Ammon's horn (tissue), 1 donor: ENCODE measurements around the gene KYNU.
"Not testable (repeated sequence)": the region's sequence is repeated elsewhere in the genome, so short reads cannot be mapped to it uniquely, and the experiment has no call there.

Experiments
- DNase-seq: peaks from one replicate; pipeline ENCODE4 v3.0.0-alpha.2; 2016; ENCODE audit warnings: low spot score

Gene KYNU

DNA sequence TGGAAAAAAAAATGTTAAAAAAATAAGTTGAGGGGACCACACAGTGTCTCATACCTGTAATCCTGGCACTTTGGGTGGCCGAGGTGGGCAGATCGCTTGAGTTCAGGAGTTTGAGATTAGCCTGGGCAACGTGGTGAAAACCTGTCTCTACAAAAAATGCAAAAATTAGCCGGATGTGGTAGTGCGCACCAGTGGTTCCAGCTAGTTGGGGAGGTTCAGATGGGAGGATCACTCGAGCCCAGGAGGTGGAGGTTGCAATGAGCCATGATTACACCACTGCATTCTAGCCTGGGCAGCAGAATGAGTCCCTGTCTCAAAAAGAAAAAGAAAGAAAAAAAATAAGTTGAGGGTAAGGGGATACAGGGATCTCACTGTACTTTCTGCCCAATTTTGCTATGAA lies 6.1 kb upstream of the KYNU start:
- DNase-seq, result no peak

DNA sequence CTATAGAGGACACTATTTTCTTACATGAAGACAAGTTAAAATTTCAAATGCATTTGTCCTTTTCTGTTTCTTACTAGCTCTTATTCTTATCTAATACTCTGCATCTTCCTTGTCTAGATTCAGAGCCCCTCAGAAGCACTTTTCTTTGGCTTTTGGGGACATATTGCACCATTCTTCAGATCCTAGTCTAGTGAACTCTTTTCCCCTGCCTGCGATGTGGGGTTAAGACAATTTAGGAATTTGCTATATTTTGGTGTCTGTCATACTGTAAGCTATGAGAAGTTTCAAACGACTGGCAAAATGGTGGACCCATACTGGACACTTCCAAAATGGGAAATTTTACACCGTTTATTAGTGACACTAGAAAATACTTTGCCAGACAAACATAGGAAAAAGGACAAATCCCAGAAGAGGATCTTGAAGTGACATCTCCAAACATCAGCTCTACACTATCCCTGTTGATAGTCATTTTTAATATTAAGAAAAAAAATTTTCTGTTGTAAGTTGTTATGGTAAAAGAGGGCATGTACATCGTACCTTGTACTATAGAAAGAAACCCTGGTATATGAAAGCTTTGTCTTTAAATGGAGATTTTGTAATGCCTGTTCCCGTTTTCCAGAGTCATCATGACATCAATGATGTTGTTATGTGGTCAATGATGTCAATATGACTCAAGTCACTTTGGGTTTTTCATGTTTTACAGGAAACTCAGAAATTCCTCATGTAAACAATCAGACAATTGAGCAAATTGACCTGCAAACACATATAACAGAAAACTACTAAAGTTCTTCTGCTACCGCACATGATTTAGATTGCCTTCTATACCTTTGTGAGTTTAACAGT lies 4.4 kb upstream of the KYNU start:
- DNase-seq, result no peak

DNA sequence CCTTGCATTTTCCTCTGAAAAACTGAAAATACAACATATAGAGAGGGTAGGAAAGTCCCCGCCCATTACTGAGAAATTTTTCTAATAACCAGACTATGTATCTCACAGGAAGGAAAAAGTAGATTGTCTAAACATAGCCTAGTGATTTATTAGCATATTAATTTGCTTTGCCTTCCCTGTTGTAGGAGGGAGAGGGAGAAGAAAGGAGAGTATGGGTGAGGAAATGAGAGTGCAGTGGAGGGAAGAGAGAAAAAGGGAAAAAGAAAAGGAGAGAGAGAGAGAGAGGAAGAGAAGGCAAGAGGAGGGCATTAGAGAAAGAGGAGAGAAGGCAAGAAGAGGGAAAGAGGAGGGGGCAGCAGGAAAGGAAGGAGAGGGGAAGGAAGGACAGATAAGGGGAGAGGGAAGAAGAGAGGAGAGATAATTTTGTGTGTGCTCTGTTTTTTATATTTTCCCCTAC lies 3.6 kb upstream of the KYNU start:
- DNase-seq, result no peak

DNA sequence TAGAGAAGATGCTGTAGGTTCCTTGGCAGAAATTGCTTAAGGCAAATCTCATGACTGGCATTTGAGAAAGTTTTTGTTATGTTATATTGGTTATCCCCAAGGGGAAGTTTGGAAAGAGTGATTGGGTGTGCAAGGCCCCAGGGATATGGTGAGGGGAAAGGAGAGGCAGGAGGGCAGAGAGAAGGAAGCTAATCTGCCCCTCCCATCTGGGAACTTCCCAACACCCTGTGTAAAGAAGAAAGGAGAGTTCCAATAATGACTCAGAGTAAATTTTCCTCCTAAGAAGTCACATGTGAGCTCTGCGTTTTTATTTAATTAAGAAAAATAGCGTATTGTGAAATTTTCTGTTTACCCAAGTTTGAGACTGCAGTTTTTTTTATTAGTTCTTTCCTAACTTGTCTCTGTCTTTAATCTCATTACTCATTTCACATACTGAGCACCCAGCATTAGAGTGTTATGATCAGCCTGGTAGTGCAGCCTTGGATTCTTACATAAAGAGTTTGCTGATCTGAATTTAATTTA lies 3.1 kb upstream of the KYNU start:
- no peak for DNase-seq

DNA sequence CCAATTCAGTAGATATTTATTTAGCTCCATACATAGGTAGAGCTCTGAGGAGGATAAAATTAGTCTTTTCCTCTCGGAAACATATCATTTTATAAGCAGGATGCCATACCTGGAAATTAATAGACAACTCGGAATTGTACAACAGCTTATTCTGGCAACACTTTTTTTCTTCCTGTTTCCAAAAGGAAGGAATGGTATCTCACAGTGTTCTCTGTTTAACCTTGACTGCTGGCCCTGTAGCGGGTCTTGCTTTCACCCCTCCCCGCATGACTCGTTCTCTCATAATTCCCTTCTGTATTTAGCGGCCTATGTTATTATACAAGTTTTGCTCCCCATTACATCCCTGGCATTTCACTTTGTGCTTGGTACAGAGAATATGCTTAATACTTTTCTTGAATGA lies 2.5 kb upstream of the KYNU start:
- DNase-seq, result no peak

DNA sequence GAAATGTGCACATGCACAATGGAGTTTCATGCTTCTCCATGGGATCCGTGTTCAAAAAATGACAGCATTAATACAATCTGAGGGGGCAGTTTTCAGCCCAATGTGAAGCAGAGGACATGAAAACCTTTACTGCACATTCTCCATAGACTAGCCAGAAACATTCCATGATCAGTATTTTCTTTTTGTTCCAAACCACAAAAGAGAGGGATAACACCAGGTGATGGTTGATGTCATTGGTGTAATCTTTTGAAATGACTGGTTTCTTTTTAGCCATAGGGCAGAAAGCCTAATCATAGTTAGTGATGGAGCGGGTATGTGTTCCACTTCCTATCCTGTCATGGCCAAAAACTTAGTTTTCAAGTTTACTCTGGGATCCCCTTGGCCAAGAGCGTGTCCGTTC lies 1.8 kb upstream of the KYNU start:
- DNase-seq, result no peak

DNA sequence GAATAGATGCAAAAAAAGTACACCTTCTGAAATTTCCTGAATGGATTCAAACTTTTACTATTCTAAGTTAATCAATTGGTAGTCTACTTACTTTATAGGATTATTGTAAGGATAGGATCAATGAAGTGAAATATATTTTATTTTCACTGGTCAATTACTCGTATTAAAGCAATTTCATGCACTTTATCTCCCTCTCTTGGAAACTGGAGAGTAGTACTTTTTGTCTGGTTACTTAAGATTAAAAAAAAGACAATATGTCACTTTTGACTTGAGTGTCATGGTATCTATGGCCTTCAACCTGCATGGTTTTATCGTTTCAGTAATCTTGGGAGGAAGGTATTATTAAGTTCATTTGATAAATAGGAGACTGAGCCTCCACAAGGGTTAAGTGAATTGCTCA lies 1.0 kb upstream of the KYNU start:
- DNase-seq, result no peak

DNA sequence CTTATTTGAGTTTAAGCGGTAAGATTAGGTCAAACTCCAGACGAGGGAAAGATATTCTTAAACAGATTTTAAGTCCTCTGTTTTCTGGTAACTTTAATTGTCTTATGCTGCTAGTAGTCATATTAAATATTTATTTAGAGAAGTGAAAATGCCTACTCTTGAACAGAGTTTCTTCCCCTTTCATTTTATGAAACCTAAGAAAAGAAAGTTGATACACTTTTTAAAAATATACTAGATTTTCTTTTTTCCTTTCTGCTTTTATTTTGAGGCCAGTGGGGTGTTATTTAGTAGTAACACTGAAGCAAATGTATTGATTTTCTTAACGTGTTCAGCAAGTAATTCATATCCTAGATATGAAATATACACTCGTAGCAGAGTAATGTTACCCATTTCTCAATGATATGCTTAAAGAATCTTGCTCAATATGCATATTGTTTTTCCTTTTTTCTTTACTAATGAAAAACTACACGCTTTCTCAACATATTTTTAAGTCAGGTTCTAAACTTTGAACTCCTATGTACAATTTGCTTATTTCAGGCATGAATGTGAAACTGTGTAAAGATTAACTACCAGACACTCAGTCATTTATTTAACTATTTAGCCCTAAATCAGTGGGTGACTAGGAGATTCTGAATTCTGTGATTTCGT lies 691 bp downstream of the KYNU start:
- no peak for DNase-seq

DNA sequence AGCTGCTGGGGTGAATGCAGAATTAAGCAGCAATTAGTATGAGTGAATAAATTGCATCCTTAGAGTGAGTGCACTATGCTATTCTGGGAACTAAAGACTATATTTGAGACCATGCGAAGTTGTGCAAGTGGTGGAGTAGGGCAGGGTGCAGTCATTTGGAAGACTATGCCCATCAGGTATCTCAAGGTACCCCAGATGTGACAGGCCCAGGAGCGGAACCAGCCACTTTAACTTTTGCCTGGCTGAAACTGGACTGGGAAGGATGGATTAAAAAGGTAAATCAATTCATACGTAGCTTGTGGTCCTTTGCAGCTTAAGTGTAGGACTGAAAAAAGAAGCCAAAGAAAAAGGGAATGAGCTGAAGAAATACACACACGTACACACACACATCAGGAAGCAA lies 1.7 kb downstream of the KYNU start:
- no peak for DNase-seq

DNA sequence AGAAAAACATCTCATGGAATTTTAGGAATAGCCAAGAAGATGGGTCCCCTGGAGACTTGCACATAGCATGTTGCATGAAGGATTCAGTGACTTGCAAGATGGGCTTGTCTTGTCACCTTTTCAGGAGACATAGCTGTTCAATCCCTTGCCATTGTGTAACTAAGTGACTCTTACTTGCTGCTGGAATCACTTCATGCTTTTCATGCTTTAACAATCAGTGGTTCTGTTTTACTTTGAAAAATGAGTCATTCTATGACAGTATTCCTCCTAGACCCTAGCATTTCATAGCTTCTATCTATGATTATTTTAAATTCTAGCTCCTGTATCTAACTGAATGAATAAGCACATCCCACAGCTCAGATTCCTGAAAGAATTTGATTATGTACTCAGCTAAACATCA lies 2.8 kb downstream of the KYNU start:
- DNase-seq, result no peak

DNA sequence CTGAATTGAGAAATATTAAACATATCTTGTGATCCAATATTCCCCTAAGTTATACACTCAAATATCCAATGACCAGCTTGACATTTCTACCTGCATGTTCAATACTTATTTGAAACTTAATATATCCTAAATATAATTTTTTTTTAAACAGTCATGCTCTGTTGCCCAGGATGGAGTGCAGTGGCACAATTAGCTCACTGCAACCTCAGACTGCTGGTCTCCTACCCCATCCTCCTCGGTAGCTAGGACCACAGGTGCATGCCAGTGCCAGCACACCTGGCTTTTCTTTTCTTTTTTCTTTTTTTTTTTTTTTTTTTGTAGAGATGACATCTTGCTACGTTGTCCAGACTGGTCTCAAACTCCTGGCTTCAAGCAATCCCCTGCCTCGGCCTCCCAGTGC lies 4.2 kb downstream of the KYNU start:
- DNase-seq, result no peak

DNA sequence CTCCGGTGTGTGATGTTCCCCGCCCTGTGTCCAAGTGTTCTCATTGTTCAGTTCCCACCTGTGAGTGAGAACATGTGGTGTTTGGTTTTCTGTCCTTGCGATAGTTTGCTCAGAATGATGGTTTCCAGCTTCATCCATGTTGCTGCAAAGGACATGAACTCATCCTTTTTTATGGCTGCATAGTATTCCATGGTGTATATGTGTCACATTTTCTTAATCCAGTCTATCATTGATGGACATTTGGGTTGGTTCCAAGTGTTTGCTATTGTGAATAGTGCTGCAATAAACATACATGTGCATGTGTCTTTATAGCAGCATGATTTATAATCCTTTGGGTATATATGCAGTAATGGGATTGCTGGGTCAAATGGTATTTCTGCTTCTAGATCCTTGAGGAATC lies 5.0 kb downstream of the KYNU start:
- not testable (repeated sequence) for DNase-seq

DNA sequence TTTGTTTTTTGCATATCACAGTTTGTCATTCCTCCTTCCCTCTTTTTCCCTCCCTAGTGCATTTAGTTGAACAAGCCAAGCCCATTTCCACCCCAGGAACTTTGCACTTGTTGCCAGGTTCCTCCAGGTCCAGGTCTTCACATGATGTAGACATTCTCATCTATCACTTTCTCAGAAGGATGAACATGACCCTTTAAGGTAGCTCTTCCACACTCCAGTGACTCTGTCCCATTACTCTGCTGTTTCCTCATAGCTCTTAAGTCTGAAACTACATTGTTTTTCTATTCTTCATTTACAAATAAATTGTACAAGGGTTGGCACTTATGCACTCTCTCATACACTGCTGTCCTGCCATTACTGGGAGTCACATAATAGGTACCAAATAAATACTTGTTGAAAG lies 6.1 kb downstream of the KYNU start:
- no peak for DNase-seq

DNA sequence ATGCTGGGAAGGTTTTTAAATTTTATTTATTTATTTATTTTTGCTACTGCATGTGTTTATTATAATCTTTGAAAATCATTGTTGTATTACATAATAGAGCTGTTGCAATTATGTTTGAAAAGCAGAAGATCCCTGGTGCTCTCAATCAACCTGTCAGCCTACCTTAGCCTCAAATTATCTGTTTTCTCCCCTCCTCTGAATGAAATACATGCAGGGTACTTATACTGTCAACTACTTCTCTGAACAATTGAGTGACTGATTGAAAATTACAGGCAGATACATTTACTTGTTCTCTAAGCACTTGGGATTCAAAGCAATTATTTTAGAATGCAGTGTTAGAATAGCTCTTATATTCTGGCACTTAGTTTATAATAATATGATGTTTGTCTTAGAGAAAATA lies 8.1 kb downstream of the KYNU start:
- DNase-seq, result no peak

DNA sequence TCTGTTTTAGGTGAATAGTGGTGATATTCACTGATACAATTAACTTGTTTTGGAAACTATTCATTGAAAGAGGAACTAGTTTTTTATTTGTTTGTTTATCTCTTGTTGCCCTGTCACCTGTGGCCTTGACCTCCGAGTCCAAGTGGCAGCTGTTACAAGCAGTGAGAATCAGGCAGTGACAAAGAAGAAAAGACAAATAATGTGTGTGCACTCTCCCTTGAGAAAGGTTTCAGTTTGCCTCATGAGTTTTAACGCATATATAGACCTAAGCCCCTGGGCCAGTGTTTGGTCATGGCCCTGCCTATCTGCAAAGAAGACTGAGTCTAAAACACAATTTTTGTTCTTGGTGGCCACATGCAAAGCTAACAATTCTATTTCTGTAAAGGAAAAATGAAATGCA lies 15.3 kb downstream of the KYNU start:
- no peak for DNase-seq

DNA sequence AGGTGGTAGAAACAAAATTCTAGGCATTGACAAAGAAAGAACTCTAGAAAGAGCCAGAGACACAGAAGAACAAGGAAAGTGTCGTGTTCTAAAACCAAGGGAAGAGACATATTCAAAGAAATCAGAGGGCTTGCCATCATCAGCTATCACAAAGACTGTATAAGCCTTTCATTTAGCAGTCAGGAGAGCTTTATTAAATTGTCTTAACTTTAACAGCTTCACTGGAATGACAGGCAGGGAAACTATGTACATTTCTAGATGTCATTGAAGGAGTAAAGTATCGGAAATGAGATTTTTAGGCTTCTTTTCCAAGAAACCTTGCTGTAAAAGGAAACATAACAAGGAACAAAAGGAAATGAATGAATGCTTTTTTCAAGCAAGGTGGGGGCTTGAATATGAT lies 15.8 kb downstream of the KYNU start:
- DNase-seq, result no peak

DNA sequence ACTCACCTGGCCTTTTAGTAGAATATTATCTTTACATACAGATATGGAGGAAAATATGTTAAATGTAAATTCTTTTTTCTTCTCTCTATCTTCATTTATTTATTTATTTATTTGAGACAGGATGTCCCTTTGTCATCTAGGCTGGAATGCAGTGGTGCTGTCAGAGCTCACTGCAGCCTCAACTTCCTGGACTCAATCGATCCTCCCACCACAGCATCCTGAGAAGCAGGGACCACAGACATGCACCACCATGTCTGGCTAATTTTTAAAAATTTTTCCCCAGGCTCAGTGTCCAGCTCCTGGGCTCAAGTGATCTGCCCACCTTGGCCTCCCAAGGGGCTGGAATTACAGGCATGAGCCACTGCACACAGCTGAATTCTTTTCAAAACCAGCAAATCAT lies 20.3 kb downstream of the KYNU start:
- DNase-seq, result no peak

DNA sequence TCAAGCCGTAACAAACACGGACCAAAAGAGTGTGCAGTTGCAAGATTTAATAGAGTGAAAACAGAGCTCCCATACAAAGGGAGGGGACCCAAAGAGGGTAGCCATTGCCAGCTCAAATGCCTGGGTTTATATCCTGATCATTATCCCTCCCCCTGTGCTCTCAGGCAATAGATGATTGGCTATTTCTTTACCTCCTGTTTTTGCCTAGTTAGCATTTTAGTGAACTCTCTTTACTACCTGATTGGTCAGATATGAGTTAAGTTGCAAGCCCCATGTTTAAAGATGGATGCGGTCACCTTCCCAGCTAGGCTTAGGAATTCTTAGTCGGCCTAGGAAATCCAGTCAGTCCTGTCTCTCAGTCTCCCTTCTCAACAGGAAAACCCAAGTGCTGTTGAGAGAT lies 22.9 kb downstream of the KYNU start:
- not testable (repeated sequence) for DNase-seq

DNA sequence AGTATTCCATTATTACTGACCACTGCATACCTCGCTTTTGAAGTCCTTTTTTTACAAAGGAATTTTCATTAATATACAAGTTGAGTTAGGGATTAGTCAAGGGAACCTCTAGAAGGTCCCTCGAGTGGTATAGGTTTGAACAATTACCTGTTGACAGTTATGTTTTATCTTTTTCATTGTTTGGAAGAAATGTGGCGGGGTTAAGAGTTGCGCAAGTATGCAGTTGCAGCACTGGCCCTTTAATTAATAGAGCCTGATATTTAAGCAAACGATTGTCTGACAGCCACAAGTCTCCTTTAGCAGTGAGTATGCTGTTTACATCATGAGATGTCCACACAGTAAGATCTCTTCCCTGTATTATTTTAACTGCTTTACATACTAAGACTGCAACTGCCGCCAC lies 24.3 kb downstream of the KYNU start:
- DNase-seq, result no peak

DNA sequence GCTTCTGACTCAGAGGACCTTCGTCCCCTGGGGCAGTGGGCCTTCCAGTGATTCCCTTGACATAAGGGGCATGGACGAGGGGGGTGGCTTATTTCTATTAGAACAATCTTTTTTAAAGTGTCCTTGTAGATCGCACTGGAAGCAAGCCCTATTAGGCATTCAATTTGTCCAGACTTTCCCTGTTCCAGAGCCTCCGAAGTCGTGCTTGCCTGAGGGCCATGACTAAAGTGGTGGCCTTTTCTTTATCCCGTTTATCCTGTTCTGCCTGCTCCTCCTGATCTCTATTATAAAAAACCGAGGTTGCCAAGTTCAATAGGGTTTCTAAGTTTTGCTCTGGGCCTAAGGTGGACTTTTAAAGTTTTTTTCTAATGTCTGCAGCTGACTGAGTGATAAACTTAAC lies 26.3 kb downstream of the KYNU start:
- DNase-seq, result not testable (repeated sequence)

DNA sequence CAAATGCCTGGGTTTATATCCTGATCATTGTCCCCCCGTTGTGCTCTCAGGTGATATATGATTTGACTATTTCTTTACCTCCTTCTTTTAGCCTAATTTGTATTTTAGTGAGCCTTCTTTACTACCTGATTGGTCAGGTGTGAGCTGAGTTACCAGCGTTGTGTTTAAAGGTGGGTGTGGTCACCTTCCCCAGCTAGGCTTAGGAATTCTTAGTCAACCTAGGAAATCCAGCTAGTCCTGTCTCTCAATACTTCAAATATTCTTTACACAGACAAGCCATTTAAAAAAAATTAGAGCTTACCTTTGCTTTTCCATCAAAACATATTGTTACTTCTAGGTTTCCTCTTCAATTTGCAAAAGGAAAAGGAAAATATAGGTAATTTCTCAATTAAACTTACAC lies 30.2 kb downstream of the KYNU start:
- no peak for DNase-seq

DNA sequence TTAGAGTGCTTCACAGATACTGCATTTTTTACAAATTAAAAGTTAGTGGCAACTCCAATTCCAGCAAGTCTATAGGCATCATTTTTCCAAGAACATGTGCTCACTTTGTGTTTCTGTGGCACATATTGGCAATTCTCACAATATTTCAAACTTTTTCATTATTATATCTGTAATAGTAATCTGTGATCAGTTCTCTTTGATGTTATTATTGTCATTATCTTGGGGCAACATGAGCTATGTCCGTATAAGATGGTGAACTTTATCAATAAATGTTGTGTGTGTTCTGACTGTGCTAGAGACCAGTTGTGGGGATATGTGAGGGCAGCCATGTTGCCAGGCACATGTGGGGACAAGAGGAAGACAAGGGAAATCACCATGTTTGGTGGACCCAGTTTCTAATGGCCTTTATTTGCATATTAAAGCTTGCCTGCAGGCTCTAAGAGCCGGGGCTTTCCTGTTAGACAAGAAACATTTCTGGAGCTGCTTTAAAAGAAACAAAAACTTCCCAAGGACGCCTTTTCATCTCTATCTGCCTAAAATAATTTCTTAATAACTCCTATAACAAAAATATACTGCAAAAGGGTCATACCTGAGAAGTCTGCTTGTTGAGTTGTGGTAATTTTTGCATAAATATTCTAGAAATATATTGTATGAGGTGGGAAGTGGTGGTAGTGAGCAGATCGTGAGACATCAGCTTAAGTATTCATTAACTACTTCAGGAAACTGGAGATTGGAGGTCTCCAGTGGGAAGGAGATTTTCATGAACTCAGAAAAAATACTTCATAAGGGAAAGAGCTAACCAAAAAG lies 37.2 kb downstream of the KYNU start:
- DNase-seq, result no peak

DNA sequence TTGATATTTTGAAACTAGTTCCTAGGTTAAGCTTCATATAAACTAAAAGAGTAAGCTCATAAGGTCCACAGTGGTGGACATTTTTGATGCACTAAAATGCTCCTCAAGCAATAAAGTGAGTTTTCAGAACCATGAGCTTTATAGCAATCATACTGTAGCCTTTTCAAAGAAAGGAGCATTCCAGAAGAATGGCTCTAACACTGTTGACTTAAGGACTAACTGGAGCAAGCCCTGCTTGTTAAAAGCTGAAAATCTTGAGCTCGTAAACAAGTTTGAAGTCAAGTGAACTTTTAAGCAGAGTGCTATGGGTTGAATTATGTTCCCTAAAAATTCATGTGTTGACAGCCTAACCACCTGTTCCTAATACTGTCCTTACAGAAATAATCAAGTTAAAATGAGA lies 38.0 kb downstream of the KYNU start:
- DNase-seq, result no peak
